HG03457 (cell line): ENCODE data around the gene SHISAL1.

Experiments
- ATAC-seq: cut with Tn5 transposase; IDR thresholded peaks from one replicate; pipeline ENCODE4 v1.9.1; 2021; ENCODE audit warnings: moderate number of reproducible peaks; ENCODE audit not compliant: unreplicated experiment

Gene SHISAL1

GRCh38 chr22:44213489-44214043 is 99.2 kb downstream of the SHISAL1 start:
- no peak for ATAC-seq

GRCh38 chr22:44212936-44213335 is 99.8 kb downstream of the SHISAL1 start:
- ATAC-seq = no peak

GRCh38 chr22:44211946-44212930 is 100.5 kb downstream of the SHISAL1 start:
- no peak for ATAC-seq

GRCh38 chr22:44211256-44211945 is 101.3 kb downstream of the SHISAL1 start:
- no peak for ATAC-seq

GRCh38 chr22:44210722-44211121 is 102.0 kb downstream of the SHISAL1 start:
- no peak for ATAC-seq

- no peak for ATAC-seq
Measured at GRCh38 chr22:44209343-44209742, 103.4 kb downstream of the SHISAL1 start.

GRCh38 chr22:44207981-44208317 is 104.8 kb downstream of the SHISAL1 start:
- ATAC-seq = no peak

GRCh38 chr22:44207173-44207980 is 105.4 kb downstream of the SHISAL1 start:
- no peak for ATAC-seq

GRCh38 chr22:44206696-44207095 is 106.1 kb downstream of the SHISAL1 start:
- ATAC-seq = no peak

GRCh38 chr22:44206330-44206645 is 106.5 kb downstream of the SHISAL1 start:
- ATAC-seq = no peak

GRCh38 chr22:44205516-44206329 is 107.0 kb downstream of the SHISAL1 start:
- no peak for ATAC-seq

- no peak for ATAC-seq
Measured at GRCh38 chr22:44204739-44205515, 107.8 kb downstream of the SHISAL1 start.

- ATAC-seq = no peak
Measured at GRCh38 chr22:44203203-44203602, 109.5 kb downstream of the SHISAL1 start.

- ATAC-seq = no peak
Measured at GRCh38 chr22:44202261-44202789, 110.4 kb downstream of the SHISAL1 start.

GRCh38 chr22:44201665-44202064 is 111.1 kb downstream of the SHISAL1 start:
- ATAC-seq = no peak

GRCh38 chr22:44200855-44201550 is 111.7 kb downstream of the SHISAL1 start:
- ATAC-seq = no peak

GRCh38 chr22:44200451-44200850 is 112.3 kb downstream of the SHISAL1 start:
- ATAC-seq = no peak

- no peak for ATAC-seq
Measured at GRCh38 chr22:44199866-44200265, 112.9 kb downstream of the SHISAL1 start.

- no peak for ATAC-seq
Measured at GRCh38 chr22:44199164-44199563, 113.6 kb downstream of the SHISAL1 start.
